ENCODE results near the gene RABL3. TPM values are rescaled to one million over a fixed set of nuclear protein-coding genes. Genes with fewer than 3 reads are reported as not detected.

RABL3 gene
- total RNA-seq, 1 experiment from 2014 or later, result 14.6 TPM

DNA sequence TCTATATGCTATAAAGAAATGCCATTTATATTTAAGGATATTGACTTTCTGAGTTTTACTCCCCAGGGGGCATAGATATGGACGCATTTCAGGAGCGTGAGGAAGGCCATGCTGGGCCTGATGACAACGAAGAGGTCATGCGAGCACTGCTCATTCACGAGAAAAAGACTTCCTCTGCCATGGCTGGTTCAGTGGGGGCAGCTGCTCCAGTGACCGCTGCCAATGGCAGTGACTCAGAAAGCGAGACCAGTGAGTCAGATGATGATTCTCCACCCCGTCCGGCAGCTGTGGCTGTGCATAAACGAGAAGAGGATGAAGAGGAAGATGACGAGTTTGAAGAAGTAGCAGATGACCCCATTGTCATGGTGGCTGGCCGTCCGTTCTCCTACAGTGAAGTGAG is 38.7 kb upstream of the RABL3 start:
- Mint-ChIP-seq H3K27ac (ENCODE audit: unreplicated experiment) (no peak overlapping the region), H3K9me3 (ENCODE audit: low read depth, unreplicated experiment) (no peaks in the 10 kb centered on the region), H3K36me3 (ENCODE audit: insufficient read depth, unreplicated experiment) (no peaks in the 10 kb centered on the region), H3K4me1 (ENCODE audit: low read depth, unreplicated experiment) (no peaks in the 10 kb centered on the region), H3K27me3 (ENCODE audit: unreplicated experiment) (no peaks in the 10 kb centered on the region), H3K4me3 (ENCODE audit: low read depth, unreplicated experiment) (no peak overlapping the region)
- BruUV-seq (replicated peaks), result no TSS peak
- intact Hi-C loops (cut with micrococcal nuclease; ENCODE audit: unreplicated experiment), result no loop called here
- DNase-seq, result no peak
- CTCF ChIA-PET, result no interaction called here
- TF ChIP-seq, protein P1, sequence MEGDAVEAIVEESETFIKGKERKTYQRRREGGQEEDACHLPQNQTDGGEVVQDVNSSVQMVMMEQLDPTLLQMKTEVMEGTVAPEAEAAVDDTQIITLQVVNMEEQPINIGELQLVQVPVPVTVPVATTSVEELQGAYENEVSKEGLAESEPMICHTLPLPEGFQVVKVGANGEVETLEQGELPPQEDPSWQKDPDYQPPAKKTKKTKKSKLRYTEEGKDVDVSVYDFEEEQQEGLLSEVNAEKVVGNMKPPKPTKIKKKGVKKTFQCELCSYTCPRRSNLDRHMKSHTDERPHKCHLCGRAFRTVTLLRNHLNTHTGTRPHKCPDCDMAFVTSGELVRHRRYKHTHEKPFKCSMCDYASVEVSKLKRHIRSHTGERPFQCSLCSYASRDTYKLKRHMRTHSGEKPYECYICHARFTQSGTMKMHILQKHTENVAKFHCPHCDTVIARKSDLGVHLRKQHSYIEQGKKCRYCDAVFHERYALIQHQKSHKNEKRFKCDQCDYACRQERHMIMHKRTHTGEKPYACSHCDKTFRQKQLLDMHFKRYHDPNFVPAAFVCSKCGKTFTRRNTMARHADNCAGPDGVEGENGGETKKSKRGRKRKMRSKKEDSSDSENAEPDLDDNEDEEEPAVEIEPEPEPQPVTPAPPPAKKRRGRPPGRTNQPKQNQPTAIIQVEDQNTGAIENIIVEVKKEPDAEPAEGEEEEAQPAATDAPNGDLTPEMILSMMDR (IDR thresholded peaks at IDR 0.05; ENCODE audit: unreplicated experiment), result no peak

DNA sequence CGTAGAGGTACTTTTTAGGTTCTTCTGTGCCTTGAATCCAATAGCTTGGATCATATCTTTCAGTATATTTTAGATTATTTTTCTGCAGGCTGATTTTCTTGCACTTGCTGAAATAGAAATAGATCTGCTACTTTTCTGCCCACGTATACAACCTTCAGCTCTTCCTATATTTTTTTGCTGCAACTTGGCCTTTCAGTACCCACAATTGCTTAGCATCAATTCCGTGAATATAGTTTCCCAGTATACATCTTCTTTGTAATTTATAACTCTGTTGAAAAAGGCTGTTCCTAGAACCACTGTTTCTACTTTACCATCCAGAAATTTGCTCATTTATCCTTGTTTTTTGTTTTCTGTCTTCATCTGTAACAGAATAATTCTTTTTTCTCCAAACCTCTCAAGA is 36.5 kb upstream of the RABL3 start:
- BruUV-seq (replicated peaks), result no TSS peak
- intact Hi-C loops (cut with micrococcal nuclease; ENCODE audit: unreplicated experiment), result no loop called here
- Mint-ChIP-seq H3K9me3 (ENCODE audit: low read depth, unreplicated experiment) (no peaks in the 10 kb centered on the region), H3K27ac (ENCODE audit: unreplicated experiment) (no peak overlapping the region), H3K27me3 (ENCODE audit: unreplicated experiment) (no peaks in the 10 kb centered on the region), H3K4me3 (ENCODE audit: low read depth, unreplicated experiment) (no peak overlapping the region), H3K4me1 (ENCODE audit: low read depth, unreplicated experiment) (no peaks in the 10 kb centered on the region), H3K36me3 (ENCODE audit: insufficient read depth, unreplicated experiment) (no peaks in the 10 kb centered on the region)
- CTCF ChIA-PET, result no interaction called here
- DNase-seq, result no peak
- TF ChIP-seq, protein P1 (IDR thresholded peaks at IDR 0.05; ENCODE audit: unreplicated experiment), result no peak

DNA sequence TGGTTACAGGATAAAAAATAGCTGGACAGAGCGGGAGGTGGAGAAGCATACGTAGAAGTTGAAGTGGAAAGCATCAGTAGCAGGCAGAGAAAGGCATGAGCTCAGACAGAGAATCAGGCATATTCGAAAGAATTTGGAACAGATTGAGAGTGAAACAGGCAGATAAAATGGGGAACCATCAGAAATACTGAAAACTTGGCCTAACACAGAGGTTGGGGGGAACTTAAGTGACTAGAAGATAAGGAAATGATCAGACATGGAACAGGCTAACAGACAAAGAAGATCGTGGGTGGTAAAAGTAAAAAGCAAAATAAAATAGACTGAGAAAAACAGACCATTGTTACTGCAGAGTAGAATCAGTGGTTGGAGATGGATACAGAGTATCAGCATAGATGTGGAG is 33.1 kb upstream of the RABL3 start:
- Mint-ChIP-seq H3K4me1 (ENCODE audit: low read depth, unreplicated experiment) (no peaks in the 10 kb centered on the region), H3K4me3 (ENCODE audit: low read depth, unreplicated experiment) (no peak overlapping the region), H3K27ac (ENCODE audit: unreplicated experiment) (no peak overlapping the region), H3K27me3 (ENCODE audit: unreplicated experiment) (no peaks in the 10 kb centered on the region), H3K9me3 (ENCODE audit: low read depth, unreplicated experiment) (no peaks in the 10 kb centered on the region), H3K36me3 (ENCODE audit: insufficient read depth, unreplicated experiment) (peaks cover 5% of the 10 kb centered on the region)
- BruUV-seq (replicated peaks), result no TSS peak
- intact Hi-C loops (cut with micrococcal nuclease; ENCODE audit: unreplicated experiment), result no loop called here
- TF ChIP-seq, protein P1 (IDR thresholded peaks at IDR 0.05; ENCODE audit: unreplicated experiment), result no peak
- CTCF ChIA-PET, result no interaction called here
- no peak for DNase-seq

DNA sequence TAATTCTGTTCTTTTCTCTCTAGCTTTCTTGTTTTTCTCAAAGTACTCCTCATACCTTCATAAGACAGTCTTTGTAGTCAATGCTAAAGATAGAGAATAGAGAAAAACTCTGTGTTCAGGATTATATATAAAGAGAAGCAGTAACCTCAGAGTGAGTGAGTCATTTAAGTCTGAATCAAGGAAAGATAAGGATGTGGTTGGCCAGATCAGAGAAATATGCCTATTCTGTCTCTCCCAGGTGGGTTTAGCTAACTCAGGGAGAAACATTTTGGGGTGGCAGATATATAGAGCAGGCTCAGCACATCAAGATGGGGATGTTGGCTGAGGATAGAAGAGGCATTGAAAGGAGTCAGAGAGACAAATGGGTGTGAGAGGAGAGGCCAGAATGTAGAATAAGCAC is 31.6 kb upstream of the RABL3 start:
- Mint-ChIP-seq H3K9me3 (ENCODE audit: low read depth, unreplicated experiment) (no peaks in the 10 kb centered on the region), H3K4me3 (ENCODE audit: low read depth, unreplicated experiment) (no peak overlapping the region), H3K4me1 (ENCODE audit: low read depth, unreplicated experiment) (no peaks in the 10 kb centered on the region), H3K36me3 (ENCODE audit: insufficient read depth, unreplicated experiment) (peaks cover 5% of the 10 kb centered on the region), H3K27me3 (ENCODE audit: unreplicated experiment) (no peaks in the 10 kb centered on the region), H3K27ac (ENCODE audit: unreplicated experiment) (no peak overlapping the region)
- intact Hi-C loops (cut with micrococcal nuclease; ENCODE audit: unreplicated experiment), result no loop called here
- CTCF ChIA-PET, result no interaction called here
- TF ChIP-seq, protein P1 (IDR thresholded peaks at IDR 0.05; ENCODE audit: unreplicated experiment), result no peak
- BruUV-seq (replicated peaks), result no TSS peak
- no peak for DNase-seq

DNA sequence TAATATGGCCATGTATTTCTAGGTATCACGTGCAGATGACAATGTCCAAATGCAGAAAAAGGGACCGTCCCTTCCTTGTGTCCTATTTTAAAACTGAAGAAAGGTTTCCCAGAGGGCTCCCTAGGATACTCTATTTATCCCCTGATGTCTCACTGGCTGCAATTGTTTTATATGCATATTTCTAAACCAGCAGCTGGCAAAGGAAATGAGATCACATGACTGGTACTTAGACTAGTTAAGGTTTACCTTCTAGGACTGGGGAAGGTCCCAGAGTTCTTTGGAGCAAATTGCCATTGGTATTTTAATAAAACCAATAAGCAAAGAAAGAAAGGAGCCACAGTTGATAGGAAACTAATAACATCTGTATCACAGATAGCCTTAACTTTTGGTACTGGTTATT is 29.8 kb upstream of the RABL3 start:
- Mint-ChIP-seq H3K4me3 (ENCODE audit: low read depth, unreplicated experiment) (no peak overlapping the region), H3K4me1 (ENCODE audit: low read depth, unreplicated experiment) (no peaks in the 10 kb centered on the region), H3K9me3 (ENCODE audit: low read depth, unreplicated experiment) (no peaks in the 10 kb centered on the region), H3K27ac (ENCODE audit: unreplicated experiment) (no peak overlapping the region), H3K36me3 (ENCODE audit: insufficient read depth, unreplicated experiment) (peaks cover 5% of the 10 kb centered on the region), H3K27me3 (ENCODE audit: unreplicated experiment) (no peaks in the 10 kb centered on the region)
- CTCF ChIA-PET, result no interaction called here
- intact Hi-C loops (cut with micrococcal nuclease; ENCODE audit: unreplicated experiment), result no loop called here
- BruUV-seq (replicated peaks), result no TSS peak
- no peak for DNase-seq
- TF ChIP-seq, protein P1 (IDR thresholded peaks at IDR 0.05; ENCODE audit: unreplicated experiment), result no peak

All from Calu3 (cell line).